ENCODE measurements around the gene BTNL9.
"Not testable (repeated sequence)": the region's sequence is repeated elsewhere in the genome, so short reads cannot be mapped to it uniquely, and the experiment has no call there.

Gene BTNL9

GRCh38 chr5:181100121-181100875, 60.2 kb downstream of the BTNL9 start:
- no peak for DNase-seq (ENCODE audit: low spot score)

DNA sequence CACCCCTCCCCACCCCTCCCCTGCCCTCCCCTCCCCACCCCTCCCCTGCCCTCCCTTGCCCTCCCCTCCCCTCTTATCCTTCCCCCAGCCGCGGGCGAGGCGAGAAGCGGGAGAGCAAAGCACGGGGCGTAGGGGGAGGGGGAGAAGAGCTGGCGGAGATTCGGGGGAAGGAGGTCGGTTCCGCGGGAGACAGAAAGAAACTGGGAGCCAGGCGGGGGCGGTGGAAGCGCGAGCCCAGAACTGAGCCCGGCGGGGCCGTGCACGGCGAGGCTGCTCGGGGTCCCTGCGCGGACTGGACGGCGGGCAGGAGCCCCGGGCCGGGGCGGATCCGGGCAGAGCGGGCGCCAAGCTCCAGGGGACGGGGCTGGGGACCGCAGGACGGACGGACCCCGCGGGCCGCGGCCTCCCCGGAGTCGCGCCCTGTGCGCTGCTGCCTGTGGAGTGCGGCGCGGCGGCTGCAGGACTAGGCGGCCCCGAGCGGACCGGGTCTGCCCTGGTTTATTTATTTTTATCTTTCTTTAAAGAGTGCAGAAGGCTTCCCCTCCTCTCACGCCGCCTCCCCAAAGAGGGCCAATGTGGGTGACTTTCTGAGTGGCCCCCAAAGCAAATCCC, 61.1 kb downstream of the BTNL9 start:
- not testable (repeated sequence) for DNase-seq (ENCODE audit: low spot score)

GRCh38 chr5:181101930-181102674, 62.0 kb downstream of the BTNL9 start:
- not testable (repeated sequence) for DNase-seq (ENCODE audit: low spot score)

GRCh38 chr5:181104259-181104568, 64.1 kb downstream of the BTNL9 start:
- not testable (repeated sequence) for DNase-seq (ENCODE audit: low spot score)

- not testable (repeated sequence) for DNase-seq (ENCODE audit: low spot score)
Observed at GRCh38 chr5:181104606-181105390, 64.7 kb downstream of the BTNL9 start.

- DNase-seq (ENCODE audit: low spot score), result no peak
Observed at GRCh38 chr5:181105391-181106025, 65.4 kb downstream of the BTNL9 start.

DNA sequence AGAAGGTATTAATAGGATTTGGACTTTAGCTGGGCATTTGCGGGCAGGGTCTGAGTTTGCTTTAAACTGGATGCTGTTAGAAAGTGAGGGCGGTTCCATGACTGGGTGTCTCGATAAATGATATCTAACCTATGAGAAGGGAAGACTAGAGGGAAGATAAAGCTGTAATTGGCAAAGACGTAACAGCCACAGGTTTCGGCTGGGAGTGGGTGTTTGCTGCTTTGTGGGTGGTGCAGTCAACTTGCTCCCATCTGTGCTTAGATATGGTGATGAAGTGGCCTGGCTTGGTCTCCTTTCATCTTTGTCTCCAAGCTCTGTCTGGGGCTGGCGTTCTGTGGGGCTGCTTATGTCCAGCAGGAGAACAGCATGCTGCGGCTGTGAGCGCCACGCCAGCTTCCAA, 67.6 kb downstream of the BTNL9 start:
- no peak for DNase-seq (ENCODE audit: low spot score)

GRCh38 chr5:181108578-181109165, 68.6 kb downstream of the BTNL9 start:
- DNase-seq (ENCODE audit: low spot score), result no peak

DNA sequence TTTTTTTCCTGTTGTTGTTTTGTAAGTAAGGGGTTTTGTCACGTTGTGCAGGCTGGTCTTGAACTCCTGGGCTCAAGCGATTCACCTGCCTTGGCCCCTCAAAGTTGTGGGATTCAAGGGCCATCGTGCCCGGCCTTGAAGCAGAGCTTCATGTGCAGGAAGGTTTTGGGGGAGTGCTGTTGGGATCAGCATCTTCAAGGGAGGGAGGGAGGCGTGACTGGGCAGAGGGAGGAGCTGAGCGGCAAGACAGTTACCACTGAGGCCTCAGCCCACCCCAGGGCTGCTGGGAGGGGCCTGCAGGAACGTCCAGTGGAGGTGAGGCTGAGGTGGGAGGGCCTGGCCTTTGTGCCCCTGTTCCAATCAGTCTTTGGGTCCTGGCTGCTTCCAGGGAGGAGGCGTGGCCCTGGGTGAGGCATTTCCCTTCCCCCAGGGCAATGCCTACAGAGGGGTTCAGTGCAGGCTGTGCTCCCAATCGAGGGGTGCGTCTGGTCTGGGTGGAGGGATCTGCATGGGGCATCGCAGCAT, 69.5 kb downstream of the BTNL9 start:
- no peak for DNase-seq (ENCODE audit: low spot score)

- DNase-seq (ENCODE audit: low spot score), result no peak
Observed at GRCh38 chr5:181111010-181111409, 70.9 kb downstream of the BTNL9 start.

Data from HuH-7 (cell line).